Keratinocyte (primary cell): ENCODE measurements around the gene MTHFR.

Source experiments
- CTCF ChIP-seq, 3 experiments: IDR thresholded peaks in 1 of 3; conservative IDR thresholded peaks in 1 of 3; optimal IDR thresholded peaks in 1 of 3; 2 replicates in 2 of 3; 3 replicates in 1 of 3; pipeline versions ENCODE3 to v1.5.1; 2011; ENCODE audit warnings: low read length in 3 of 3, mild to moderate bottlenecking in 3 of 3, moderate library complexity in 2 of 3, control low read depth in 1 of 3, inconsistent platforms in 1 of 3; ENCODE audit not compliant: insufficient read depth in 2 of 3; ENCODE audit errors: extremely low read depth in 1 of 3
- EZH2 ChIP-seq: IDR thresholded peaks from one replicate; pipeline ENCODE4 v1.6.1; 2012; ENCODE audit warnings: inconsistent platforms, mild to moderate bottlenecking, low read length, moderate library complexity

- TF ChIP-seq CTCF (optimal IDR thresholded peaks at IDR 0.05 in 1 of 3, IDR thresholded peaks at IDR 0.05 in 1 of 3, conservative IDR thresholded peaks at IDR 0.05 in 1 of 3; ENCODE audit: extremely low read depth in 1 of 3, insufficient read depth in 2 of 3, low read length in 3 of 3) (no peak), EZH2 (no peak)
These were observed 11.1 kb downstream of the MTHFR start for GRCh38 chr1:11794446-11795237.
